BJ (cell line): ENCODE measurements around the gene BMP8B. TPM values are rescaled to one million over a fixed set of nuclear protein-coding genes. Genes with fewer than 3 reads are reported as not detected.
"Not testable (repeated sequence)": the region's sequence is repeated elsewhere in the genome, so short reads cannot be mapped to it uniquely, and the experiment has no call there.

ENCODE experiments used
- CTCF ChIA-PET: fragments of 350-600 bp; formaldehyde crosslinking; extraction: SDS; loops from one replicate; lab custom pipeline; 2021; ENCODE audit warnings: antibody characterized with exemption, inconsistent platforms; lab: Yijun Ruan, JAX
- POLR2A ChIA-PET: fragments of 300-600 bp; sonication (Branson Sonifier 250); formaldehyde crosslinking; extraction: SDS; loops from one replicate; lab custom pipeline; 2021; ENCODE audit warnings: antibody characterized with exemption; lab: Charles Lee
- DNase-seq: peaks from one replicate; pipeline ENCODE4 v3.0.0-alpha.2; 2011; ENCODE audit warnings: low read depth
- H3K27me3 ChIP-seq: 2 replicates; pipeline ENCODE4 v1.6.0; 2011; ENCODE audit warnings: low read length; ENCODE audit not compliant: control insufficient read depth, insufficient read depth
- H3K36me3 ChIP-seq: 2 replicates; pipeline ENCODE4 v1.5.1; 2011; ENCODE audit warnings: low read length; ENCODE audit not compliant: control insufficient read depth, insufficient read depth
- H3K4me3 ChIP-seq: 2 replicates; pipeline ENCODE4 v1.5.1; 2011; ENCODE audit warnings: low read depth, mild to moderate bottlenecking, control low read depth, low read length
- polyA plus RNA-seq: library from polyadenylated mRNA; depleted of rRNA; stranded (reverse); fragments of >200 nt; gene quantifications from 2 replicates; pipeline ENCODE4 v1.2.3, GENCODE V29; 2011
- TF ChIP-seq, protein P1 (sequence below): IDR thresholded peaks from 2 replicates; pipeline ENCODE4 v1.5.1; 2011; ENCODE audit warnings: low read depth, mild to moderate bottlenecking, control low read depth, inconsistent platforms, low read length, moderate library complexity; ENCODE audit not compliant: insufficient read depth

BMP8B gene
- polyA plus RNA-seq, 1 experiment, result 0.01 TPM

- Histone ChIP-seq H3K27me3 (peaks cover 3% of the 10 kb centered on the region; the same call in 1 of the 2 replicates), H3K36me3 (no peaks in the 10 kb centered on the region), H3K4me3 (no peak overlapping the region)
- POLR2A ChIA-PET, result no interaction called here
- CTCF ChIA-PET, result interaction anchor here (1.0 kb wide), 2 partner anchors 97 to 111 kb away, joined by 3 read pairs; no protein-coding TSS in a partner anchor
- DNase-seq, result no peak
- TF ChIP-seq, protein P1, sequence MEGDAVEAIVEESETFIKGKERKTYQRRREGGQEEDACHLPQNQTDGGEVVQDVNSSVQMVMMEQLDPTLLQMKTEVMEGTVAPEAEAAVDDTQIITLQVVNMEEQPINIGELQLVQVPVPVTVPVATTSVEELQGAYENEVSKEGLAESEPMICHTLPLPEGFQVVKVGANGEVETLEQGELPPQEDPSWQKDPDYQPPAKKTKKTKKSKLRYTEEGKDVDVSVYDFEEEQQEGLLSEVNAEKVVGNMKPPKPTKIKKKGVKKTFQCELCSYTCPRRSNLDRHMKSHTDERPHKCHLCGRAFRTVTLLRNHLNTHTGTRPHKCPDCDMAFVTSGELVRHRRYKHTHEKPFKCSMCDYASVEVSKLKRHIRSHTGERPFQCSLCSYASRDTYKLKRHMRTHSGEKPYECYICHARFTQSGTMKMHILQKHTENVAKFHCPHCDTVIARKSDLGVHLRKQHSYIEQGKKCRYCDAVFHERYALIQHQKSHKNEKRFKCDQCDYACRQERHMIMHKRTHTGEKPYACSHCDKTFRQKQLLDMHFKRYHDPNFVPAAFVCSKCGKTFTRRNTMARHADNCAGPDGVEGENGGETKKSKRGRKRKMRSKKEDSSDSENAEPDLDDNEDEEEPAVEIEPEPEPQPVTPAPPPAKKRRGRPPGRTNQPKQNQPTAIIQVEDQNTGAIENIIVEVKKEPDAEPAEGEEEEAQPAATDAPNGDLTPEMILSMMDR, result no peak
These were observed 20.3 kb upstream of the BMP8B start for GRCh38 chr1:39808784-39809517.

- Histone ChIP-seq H3K36me3 (no peaks in the 10 kb centered on the region), H3K27me3 (peaks cover 2% of the 10 kb centered on the region; the same call in 1 of the 2 replicates), H3K4me3 (no peak overlapping the region)
- ChIA-PET CTCF (interaction anchor here (0.5 to 1.4 kb wide), 3 partner anchors 36 to 152 kb away, joined by 3 to 4 read pairs (median 3); no protein-coding TSS in a partner anchor), POLR2A (no interaction called here)
- TF ChIP-seq, protein P1, result no peak
- no peak for DNase-seq
These were observed 16.7 kb upstream of the BMP8B start for GRCh38 chr1:39805385-39805784.

DNA sequence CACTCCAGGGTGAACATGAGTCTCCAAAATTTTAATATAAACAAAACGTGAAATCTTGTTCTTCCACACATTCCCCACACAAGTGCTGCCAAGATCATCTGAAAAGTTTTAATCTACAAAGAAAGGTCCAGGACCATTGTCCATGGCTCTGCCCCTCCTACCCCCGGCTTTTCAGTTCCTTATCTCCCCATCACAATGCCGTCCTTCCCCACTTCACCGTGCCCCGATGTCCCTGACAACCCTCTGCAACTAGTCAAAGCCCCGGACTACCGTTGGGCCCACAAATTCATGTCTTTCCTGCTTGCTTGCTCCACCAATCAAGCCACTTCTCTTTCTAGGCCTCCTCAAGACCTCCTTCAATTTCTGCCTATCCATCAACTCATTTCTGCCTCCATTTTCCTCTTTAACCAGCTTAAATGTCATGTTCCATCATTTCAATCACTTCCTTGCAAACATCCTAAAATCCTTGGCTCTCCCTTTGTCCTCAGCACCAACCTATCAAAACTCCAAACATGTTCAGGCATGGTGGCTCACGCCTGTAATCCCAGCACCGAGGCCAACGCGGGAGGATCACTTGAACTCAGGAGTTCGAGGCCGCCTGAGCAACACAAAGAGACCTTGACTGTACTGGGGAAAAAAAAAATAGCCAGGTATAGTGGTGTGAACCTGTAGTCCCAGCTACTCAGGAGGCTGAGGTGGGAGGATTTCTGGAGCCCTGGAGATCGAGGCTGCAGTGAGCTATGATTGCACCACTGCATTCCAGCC lies 14.0 kb upstream of the BMP8B start:
- Histone ChIP-seq H3K4me3 (no peak overlapping the region), H3K36me3 (no peaks in the 10 kb centered on the region), H3K27me3 (no peaks in the 10 kb centered on the region)
- ChIA-PET CTCF (no interaction called here), POLR2A (no interaction called here)
- no peak for DNase-seq
- TF ChIP-seq, protein P1, result no peak

GRCh38 chr1:39800471-39800835 lies 11.8 kb upstream of the BMP8B start:
- CTCF ChIA-PET, result interaction anchor here (0.6 to 2.0 kb wide), 12 partner anchors 10 to 920 kb away, joined by 3 to 12 read pairs (median 4); partner anchors contain the start of gene PPIE
- TF ChIP-seq, protein P1, result no peak
- Histone ChIP-seq H3K36me3 (no peaks in the 10 kb centered on the region), H3K27me3 (peaks cover 4% of the 10 kb centered on the region; the same call in 1 of the 2 replicates), H3K4me3 (no peak overlapping the region)
- no peak for DNase-seq
- POLR2A ChIA-PET, result no interaction called here

- Histone ChIP-seq H3K36me3 (no peaks in the 10 kb centered on the region), H3K27me3 (peaks cover 4% of the 10 kb centered on the region; the same call in 1 of the 2 replicates), H3K4me3 (no peak overlapping the region)
- POLR2A ChIA-PET, result no interaction called here
- CTCF ChIA-PET, result interaction anchor here (0.6 to 2.0 kb wide), 12 partner anchors 10 to 919 kb away, joined by 3 to 12 read pairs (median 4); partner anchors contain the start of gene PPIE
- DNase-seq, result peak; percentile 17
- TF ChIP-seq, protein P1, result peak; percentile 86
These were observed 11.3 kb upstream of the BMP8B start for GRCh38 chr1:39799770-39800470.

GRCh38 chr1:39798859-39799769 lies 10.4 kb upstream of the BMP8B start:
- POLR2A ChIA-PET, H3K4me3 ChIP-seq, H3K27me3 ChIP-seq, H3K36me3 ChIP-seq, DNase-seq: not testable (repeated sequence)
- CTCF ChIA-PET, result interaction anchor here (0.8 to 2.0 kb wide), 7 partner anchors 9 to 195 kb away, joined by 3 to 12 read pairs (median 3); no protein-coding TSS in a partner anchor
